ENCODE results near the gene THADA.

GRCh38 chr2:43194121-43194869, 401.5 kb downstream of the THADA start:
- no peak for TF ChIP-seq CTCF (IDR thresholded peaks at IDR 0.05; ENCODE audit: borderline replicate concordance, extremely low read depth, low read length, poor library complexity, severe bottlenecking)
- no peak for TF ChIP-seq EZH2 (IDR thresholded peaks at IDR 0.05; ENCODE audit: borderline replicate concordance, low read depth, low read length, severe bottlenecking)
